HG03439 (cell line): ENCODE data around the gene CCDC88C.

Experiments used
- ATAC-seq: cut with Tn5 transposase; IDR thresholded peaks from one replicate; pipeline ENCODE4 v1.9.1; 2021; ENCODE audit warnings: mild to moderate bottlenecking, moderate library complexity; ENCODE audit not compliant: unreplicated experiment

The CCDC88C gene

GRCh38 chr14:91329486-91330014 is 88.1 kb downstream of the CCDC88C start:
- ATAC-seq: no peak

- no peak for ATAC-seq
These were observed 89.1 kb downstream of the CCDC88C start for GRCh38 chr14:91328313-91329050.

- ATAC-seq: no peak
These were observed 89.8 kb downstream of the CCDC88C start for GRCh38 chr14:91327661-91328312.

GRCh38 chr14:91327250-91327595 is 90.4 kb downstream of the CCDC88C start:
- no peak for ATAC-seq

GRCh38 chr14:91326514-91327249 is 90.9 kb downstream of the CCDC88C start:
- ATAC-seq: no peak

GRCh38 chr14:91324606-91325575 is 92.7 kb downstream of the CCDC88C start:
- ATAC-seq: no peak

GRCh38 chr14:91323671-91324605 is 93.7 kb downstream of the CCDC88C start:
- peak; percentile 71 for ATAC-seq

GRCh38 chr14:91323031-91323430 is 94.6 kb downstream of the CCDC88C start:
- ATAC-seq: no peak

GRCh38 chr14:91322623-91323022 is 95.0 kb downstream of the CCDC88C start:
- ATAC-seq: no peak

- ATAC-seq: no peak
These were observed 96.5 kb downstream of the CCDC88C start for GRCh38 chr14:91321131-91321530.

GRCh38 chr14:91320266-91320665 is 97.4 kb downstream of the CCDC88C start:
- ATAC-seq: no peak

- no peak for ATAC-seq
These were observed 98.7 kb downstream of the CCDC88C start for GRCh38 chr14:91318911-91319310.

GRCh38 chr14:91317381-91318308 is 100.0 kb downstream of the CCDC88C start:
- ATAC-seq: peak; percentile 44

- ATAC-seq: no peak
These were observed 100.9 kb downstream of the CCDC88C start for GRCh38 chr14:91316761-91317160.

- peak; percentile 56 for ATAC-seq
These were observed 101.8 kb downstream of the CCDC88C start for GRCh38 chr14:91315844-91316267.

GRCh38 chr14:91313852-91314251 is 103.8 kb downstream of the CCDC88C start:
- ATAC-seq: no peak

- no peak for ATAC-seq
These were observed 104.3 kb downstream of the CCDC88C start for GRCh38 chr14:91313154-91313850.

GRCh38 chr14:91311284-91311662 is 106.3 kb downstream of the CCDC88C start:
- no peak for ATAC-seq
